ENCODE results near the gene CDCA3.
A peak's percentile ranks its signal among the peaks of the same experiment; 100 is the strongest.

CDCA3 gene

GRCh38 chr12:6831450-6831995 is 19.6 kb downstream of the CDCA3 start:
- DNase-seq: no peak

DNA sequence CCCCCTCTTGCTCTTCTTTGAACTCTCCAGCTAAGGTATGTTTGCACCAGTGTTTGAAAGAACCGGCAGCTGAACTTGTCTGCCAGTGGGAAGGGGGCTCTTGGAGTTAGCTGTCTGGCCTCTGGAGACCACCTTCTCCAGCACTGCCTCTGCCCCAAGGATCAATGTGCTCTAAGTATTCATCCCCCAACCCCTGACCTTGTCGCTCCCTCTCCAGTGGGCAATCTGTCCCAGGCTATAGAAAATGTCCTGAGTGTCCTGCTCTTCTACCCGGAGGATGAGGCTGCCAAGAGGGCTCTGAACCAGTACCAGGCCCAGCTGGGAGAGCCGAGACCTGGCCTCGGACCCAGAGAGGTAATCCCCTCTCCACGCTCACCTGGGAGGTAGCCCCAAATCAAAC is 20.1 kb downstream of the CDCA3 start:
- DNase-seq: no peak

DNA sequence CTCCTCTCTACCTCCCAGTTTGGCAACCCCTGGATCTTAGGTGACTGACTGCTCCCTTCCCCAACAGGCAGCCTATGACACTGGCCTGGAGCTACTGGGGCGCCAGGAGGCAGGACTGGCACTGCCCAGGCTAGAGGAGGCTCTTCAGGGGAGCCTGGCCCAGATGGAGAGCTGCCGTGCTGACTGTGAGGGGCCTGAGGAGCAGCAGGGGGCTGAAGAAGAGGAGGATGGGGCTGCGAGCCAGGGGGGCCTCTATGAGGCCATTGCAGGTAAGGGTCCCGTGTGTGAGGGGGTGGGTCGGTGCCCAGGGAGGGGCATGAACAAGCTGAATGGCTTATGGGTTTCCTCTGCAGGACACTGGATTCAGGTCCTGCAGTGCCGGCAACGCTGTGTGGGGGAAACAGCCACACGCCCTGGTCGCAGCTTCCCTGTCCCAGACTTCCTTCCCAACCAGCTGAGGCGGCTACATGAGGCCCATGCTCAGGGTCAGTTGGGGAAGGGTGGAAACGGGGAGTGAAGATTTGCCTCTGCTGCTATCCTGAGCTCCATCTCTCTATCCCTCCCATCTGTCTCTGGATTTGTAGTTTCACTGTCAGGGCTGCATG is 20.7 kb downstream of the CDCA3 start:
- no peak for DNase-seq

DNA sequence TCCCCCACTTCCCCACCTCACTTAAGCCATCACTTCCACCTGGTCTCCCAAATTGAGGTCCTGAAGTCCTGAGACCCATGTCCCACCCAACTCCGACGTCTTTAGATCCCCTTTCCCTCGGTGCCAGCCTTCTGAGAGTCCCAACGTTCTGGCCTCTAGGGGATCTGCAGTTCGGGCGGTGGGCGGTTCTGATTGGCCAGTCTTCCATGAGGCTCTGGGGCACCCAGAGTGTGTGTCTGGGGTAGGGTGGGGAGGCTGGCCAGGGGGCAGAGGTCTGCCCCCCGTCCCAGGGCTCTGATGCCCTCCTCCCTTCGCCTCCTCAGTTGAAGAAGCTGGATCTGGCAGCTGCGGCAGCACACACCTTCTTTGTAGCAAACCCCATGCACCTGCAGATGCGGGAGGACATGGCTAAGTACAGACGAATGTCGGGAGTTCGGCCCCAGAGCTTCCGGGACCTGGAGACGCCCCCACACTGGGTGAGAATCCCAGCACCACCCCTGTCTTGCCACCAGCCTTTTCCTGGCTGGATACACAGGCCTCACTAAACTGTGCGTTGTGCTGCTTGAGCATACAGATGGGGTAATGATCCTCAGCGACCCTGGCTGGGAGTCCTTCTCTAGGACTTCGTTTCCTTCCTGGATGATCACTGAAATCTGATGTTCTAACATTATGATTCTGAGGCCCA is 21.4 kb downstream of the CDCA3 start:
- DNase-seq: no peak

GRCh38 chr12:6828781-6829535 is 22.1 kb downstream of the CDCA3 start:
- peak; percentile 12 for DNase-seq

- DNase-seq: no peak
Observed at GRCh38 chr12:6827982-6828780, 22.9 kb downstream of the CDCA3 start, which contains the start of gene P3H3. P3H3 (plus strand) TSS chr12:6828407; CDS start chr12:6828441, 34 bp downstream.

- peak; percentile 14 for DNase-seq
Observed at GRCh38 chr12:6827437-6827911, 23.6 kb downstream of the CDCA3 start.

GRCh38 chr12:6826734-6827436 is 24.2 kb downstream of the CDCA3 start:
- DNase-seq: no peak

- DNase-seq: no peak
Observed at GRCh38 chr12:6826125-6826733, 24.9 kb downstream of the CDCA3 start.

DNA sequence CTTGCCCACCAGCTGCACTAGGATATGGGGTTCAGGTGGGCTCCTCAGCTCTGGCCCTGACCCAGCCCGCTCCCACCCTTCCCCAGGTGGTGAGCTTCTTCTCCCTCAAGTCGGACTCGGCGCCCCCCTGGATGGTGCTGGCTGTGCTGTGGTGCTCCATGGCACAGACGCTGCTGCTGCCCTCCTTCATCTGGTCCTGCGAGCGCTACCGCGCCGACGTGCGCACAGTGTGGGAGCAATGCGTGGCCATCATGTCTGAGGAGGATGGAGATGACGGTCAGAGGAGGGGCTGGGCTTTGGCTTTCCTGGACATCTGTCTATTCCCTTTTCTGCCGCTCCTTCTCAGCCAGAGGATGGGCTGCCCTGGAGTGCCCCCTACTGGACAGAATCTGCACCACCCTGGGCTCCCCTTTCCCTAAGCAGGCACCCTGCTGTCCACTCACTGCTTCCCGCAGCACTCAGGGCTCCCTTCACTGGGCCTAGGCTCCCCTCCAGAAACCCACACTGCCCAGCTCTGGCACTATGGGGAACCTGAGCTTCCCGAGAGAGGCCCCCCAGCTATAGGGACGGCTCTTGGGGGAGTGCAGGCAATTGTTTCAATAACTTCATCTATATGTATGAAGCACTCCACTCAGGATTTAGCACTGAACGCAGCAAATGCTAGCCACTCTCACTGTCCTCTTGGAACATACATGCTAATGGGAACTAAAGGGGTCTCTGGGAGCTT is 25.5 kb downstream of the CDCA3 start:
- DNase-seq: peak; percentile 69

GRCh38 chr12:6824901-6825381 is 26.1 kb downstream of the CDCA3 start:
- DNase-seq: no peak

GRCh38 chr12:6824085-6824775 is 26.9 kb downstream of the CDCA3 start:
- DNase-seq: no peak

DNA sequence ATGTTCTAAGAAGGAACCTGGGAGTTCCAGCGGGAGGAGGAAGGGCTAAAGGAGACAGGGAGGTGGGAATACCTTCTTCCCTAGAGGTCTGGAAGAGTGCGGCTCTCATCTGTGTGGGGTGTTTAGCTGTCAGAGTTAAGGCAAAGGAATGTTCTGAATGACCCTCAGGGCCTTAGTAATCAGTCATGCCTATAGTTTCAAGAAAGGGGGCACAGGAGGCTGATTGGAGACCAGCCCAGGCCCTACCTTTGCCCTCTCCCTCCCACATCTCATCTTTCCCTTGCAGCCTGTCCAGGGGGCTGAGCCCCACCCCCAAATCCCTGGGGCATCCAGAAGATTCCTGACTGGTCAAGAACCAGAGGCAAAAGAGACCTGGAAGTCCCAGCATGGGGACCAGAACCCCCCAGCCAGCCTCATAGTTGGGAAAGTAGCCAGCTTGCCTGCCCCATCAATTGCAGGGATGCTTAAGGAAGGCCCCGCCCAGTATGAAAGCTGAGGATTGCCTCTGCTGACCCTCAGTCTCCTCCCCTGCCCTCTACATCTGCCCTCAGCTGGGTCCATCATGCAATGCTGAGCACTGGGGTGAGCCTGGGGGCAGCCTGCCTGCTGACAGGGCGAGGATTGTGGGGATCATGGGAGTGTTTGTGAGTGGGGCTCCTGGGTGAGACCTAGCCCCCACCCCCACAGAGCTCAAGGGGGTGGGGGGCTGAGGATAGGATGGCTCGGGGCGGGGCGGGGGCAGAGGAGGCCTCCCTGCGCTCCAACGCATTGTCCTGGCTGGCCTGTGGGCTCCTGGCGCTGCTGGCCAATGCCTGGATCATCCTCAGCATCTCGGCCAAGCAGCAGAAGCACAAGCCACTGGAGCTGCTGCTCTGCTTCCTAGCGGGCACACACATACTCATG is 27.7 kb downstream of the CDCA3 start:
- DNase-seq: no peak

DNA sequence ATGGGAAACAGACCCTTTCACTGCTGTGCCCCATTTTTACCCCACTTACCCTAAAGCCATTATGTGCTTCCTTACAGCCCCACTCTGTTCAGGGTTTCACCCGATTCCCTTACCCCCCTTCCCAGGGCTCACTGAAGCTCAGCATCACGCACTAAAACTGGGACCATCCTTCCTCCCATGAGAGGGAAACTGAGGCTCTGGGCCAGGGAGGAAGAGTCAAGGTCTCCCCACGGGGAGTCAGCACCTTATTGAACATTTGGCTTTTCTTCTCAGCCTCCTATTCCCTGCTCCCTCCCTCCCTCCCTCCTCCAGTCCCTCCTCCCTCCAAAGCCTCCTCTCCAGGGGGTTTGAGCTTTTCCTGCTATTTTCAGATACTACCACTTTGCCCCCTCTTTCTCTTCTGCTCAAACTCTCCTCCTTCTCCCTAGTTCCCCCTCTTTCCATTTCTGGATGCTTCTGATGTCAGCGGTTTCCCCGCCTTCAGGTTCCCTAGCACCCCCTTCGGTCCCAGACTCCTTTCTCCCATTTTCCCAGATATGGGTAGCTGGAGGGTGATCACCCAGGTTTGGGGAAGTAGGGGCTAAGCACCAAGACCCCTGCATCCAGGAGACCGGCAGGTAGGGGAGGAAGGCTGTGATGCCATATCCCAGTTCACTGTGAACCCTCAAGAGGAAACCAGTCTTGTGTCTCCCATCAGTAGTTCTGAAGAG is 28.5 kb downstream of the CDCA3 start:
- no peak for DNase-seq

DNA sequence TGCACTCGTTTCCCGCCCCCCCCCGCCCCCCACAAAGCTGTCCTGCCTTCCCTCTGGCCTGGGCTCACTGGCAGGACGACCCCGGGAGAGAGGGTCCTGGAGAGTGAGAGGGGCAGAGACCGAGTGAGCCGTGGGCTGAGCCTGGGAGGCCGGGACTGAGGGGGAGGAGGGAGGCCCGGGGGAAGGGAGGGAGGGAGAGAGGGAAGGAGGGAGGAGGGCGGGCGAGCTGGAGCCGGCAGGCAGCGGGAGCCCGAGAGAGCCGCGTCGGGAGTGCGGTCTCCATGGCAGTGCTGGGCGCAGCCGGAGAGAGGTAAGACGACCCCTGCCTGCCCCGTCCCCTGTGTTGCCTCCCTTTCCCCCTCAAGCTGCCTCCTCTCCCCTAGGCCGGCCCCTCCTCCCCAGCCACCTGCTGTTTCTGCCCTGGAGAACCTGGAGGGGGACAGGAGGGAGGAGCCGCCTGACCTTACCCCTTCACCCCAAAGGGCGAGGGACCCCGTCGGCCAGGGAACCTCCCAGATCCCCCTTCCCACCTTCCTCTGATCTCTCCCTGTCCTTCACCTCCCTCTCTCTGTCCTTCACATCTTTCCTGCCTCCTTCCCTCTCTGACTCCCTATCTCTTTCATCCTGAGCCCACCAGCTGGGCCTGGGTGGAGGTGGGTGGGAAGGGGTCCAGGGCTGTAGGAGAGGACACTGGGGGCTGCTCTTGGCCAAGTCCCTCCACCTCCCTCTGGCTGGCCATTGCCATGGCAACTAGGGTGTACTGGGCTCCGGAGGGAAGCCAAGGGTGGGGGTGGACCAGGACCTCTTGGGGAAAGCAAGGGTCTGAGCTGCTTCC is 29.3 kb downstream of the CDCA3 start, which contains the start of gene GPR162:
TSS of gene GPR162 (plus strand) at position 231 of the 835 bp plus-strand sequence. CDS start 2,078 bp downstream, outside the sequence.
- peak; percentile 8 for DNase-seq

GRCh38 chr12:6820166-6820565 is 30.9 kb downstream of the CDCA3 start:
- DNase-seq: no peak
